HL-60 (cell line): ENCODE measurements around the gene SOX8.

ENCODE experiments used
- CTCF ChIP-seq: IDR thresholded peaks from one replicate; pipeline ENCODE4 v1.5.1; 2011; ENCODE audit warnings: low read length, control low read depth, inconsistent platforms; ENCODE audit not compliant: insufficient read depth
- GABPA ChIP-seq: IDR thresholded peaks from 2 replicates; pipeline ENCODE4 v1.6.1; 2012; ENCODE audit warnings: low read depth
- POLR2AphosphoS5 ChIP-seq: IDR thresholded peaks from 2 replicates; pipeline ENCODE4 v1.6.1; 2012; ENCODE audit warnings: low read depth
- REST ChIP-seq: IDR thresholded peaks from 2 replicates; pipeline ENCODE4 v1.6.1; 2012; ENCODE audit warnings: low read depth; ENCODE audit not compliant: insufficient replicate concordance
- SPI1 ChIP-seq: IDR thresholded peaks from 2 replicates; pipeline ENCODE4 v1.6.1; 2012; ENCODE audit warnings: low read depth, mild to moderate bottlenecking, borderline replicate concordance

- TF ChIP-seq CTCF: no peak
- TF ChIP-seq POLR2AphosphoS5: no peak
- TF ChIP-seq GABPA: no peak
- TF ChIP-seq REST: no peak
- TF ChIP-seq SPI1: no peak
These were observed 37.6 kb upstream of the SOX8 start for GRCh38 chr16:943971-944370.
